C4-2B (cell line): ENCODE measurements around the gene HOXB9.

Experiments
- ZFX ChIP-seq: fragments of 450-650 bp; IDR thresholded peaks from 2 replicates; pipeline ENCODE4 v1.6.1; 2017
- TF ChIP-seq, protein P1 (sequence below): fragments of 450-650 bp; conservative IDR thresholded peaks from 2 replicates; pipeline ENCODE4 v1.5.1; 2017; ENCODE audit warnings: mild to moderate bottlenecking

DNA sequence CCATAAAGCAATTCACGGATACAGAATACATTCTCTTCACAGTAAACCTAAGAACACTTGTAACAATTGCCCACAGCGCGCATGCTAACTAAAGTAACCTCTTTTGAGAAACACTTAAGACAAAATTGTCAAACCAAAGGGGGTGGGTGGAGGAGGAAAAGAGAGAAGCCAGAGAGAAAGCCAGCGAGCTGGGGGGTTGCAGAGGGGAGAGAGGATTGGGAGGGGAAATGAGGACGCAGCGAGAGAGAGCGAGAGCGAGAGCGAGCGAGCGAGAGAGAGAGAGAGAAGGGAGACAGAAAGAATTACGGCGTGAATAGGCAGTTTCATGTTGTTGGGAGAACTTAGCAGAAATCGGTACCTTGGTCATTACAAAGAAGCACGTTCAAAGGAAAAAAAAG is 13.7 kb downstream of the HOXB9 start:
- TF ChIP-seq, protein P1, sequence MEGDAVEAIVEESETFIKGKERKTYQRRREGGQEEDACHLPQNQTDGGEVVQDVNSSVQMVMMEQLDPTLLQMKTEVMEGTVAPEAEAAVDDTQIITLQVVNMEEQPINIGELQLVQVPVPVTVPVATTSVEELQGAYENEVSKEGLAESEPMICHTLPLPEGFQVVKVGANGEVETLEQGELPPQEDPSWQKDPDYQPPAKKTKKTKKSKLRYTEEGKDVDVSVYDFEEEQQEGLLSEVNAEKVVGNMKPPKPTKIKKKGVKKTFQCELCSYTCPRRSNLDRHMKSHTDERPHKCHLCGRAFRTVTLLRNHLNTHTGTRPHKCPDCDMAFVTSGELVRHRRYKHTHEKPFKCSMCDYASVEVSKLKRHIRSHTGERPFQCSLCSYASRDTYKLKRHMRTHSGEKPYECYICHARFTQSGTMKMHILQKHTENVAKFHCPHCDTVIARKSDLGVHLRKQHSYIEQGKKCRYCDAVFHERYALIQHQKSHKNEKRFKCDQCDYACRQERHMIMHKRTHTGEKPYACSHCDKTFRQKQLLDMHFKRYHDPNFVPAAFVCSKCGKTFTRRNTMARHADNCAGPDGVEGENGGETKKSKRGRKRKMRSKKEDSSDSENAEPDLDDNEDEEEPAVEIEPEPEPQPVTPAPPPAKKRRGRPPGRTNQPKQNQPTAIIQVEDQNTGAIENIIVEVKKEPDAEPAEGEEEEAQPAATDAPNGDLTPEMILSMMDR: no peak
- TF ChIP-seq ZFX: no peak
